ENCODE results near the gene PPP1R9B. TPM values are rescaled to one million over a fixed set of nuclear protein-coding genes. Genes with fewer than 3 reads are reported as not detected.

PPP1R9B gene
- total RNA-seq, 4 donors from 2014 or later = 14.0 to 29.2 (median 20.0) TPM

GRCh38 chr17:50135316-50136095 is 15.0 kb downstream of the PPP1R9B start:
- no peak for TF ChIP-seq CTCF (IDR thresholded peaks at IDR 0.05; ENCODE audit: low read depth)

- TF ChIP-seq CTCF (IDR thresholded peaks at IDR 0.05; ENCODE audit: low read depth) = no peak
Observed at GRCh38 chr17:50134206-50135110, 16.0 kb downstream of the PPP1R9B start.

- no peak for TF ChIP-seq CTCF (IDR thresholded peaks at IDR 0.05; ENCODE audit: low read depth)
Observed at GRCh38 chr17:50133769-50134099, 16.7 kb downstream of the PPP1R9B start.

GRCh38 chr17:50133028-50133768 is 17.3 kb downstream of the PPP1R9B start:
- TF ChIP-seq CTCF (IDR thresholded peaks at IDR 0.05; ENCODE audit: low read depth) = no peak

- TF ChIP-seq CTCF (IDR thresholded peaks at IDR 0.05; ENCODE audit: low read depth) = no peak
Observed at GRCh38 chr17:50132104-50132794, 18.2 kb downstream of the PPP1R9B start.

GRCh38 chr17:50130559-50131305 is 19.7 kb downstream of the PPP1R9B start:
- no peak for TF ChIP-seq CTCF (IDR thresholded peaks at IDR 0.05; ENCODE audit: low read depth)
